Neural cell (in vitro differentiated cells): ENCODE measurements around the gene RUSC1. TPM values are rescaled to one million over a fixed set of nuclear protein-coding genes. Genes with fewer than 3 reads are reported as not detected.

Source experiments
- H2AFZ ChIP-seq: fragments of 200-600, 300-800 bp; sonication (generic), shearing (Covaris generic); 2 replicates; pipeline ENCODE4 v1.6.0; 2014; ENCODE audit warnings: low read depth, mild to moderate bottlenecking, antibody characterized with exemption, low read length, moderate library complexity
- H3F3A ChIP-seq: fragments of 200-600 bp; shearing (Covaris generic); 2 replicates; pipeline ENCODE4 v1.6.1; 2016; ENCODE audit warnings: mild to moderate bottlenecking, moderate library complexity, mixed read lengths, antibody characterized with exemption, low read length; ENCODE audit not compliant: insufficient read depth, poor library complexity, severe bottlenecking
- H3K27ac ChIP-seq: fragments of 200-600, 300-800 bp; sonication (generic), shearing (Covaris generic); 2 replicates; pipeline ENCODE4 v1.5.1; 2014; ENCODE audit warnings: mild to moderate bottlenecking, low read length, moderate library complexity
- H3K27me3 ChIP-seq: fragments of 300-800, 200-600 bp; sonication (generic), shearing (Covaris generic); 2 replicates; pipeline ENCODE4 v1.6.0; 2014; ENCODE audit warnings: mild to moderate bottlenecking, low read depth, low read length, moderate library complexity; ENCODE audit not compliant: insufficient read depth
- H3K36me3 ChIP-seq: fragments of 300-800, 200-600 bp; sonication (generic), shearing (Covaris generic); 2 replicates; pipeline ENCODE4 v1.5.1; 2014; ENCODE audit warnings: mild to moderate bottlenecking, antibody characterized with exemption, low read length, moderate library complexity; ENCODE audit not compliant: insufficient read depth
- H3K4me2 ChIP-seq: fragments of 300-800, 200-600 bp; sonication (generic), shearing (Covaris generic); 2 replicates; pipeline ENCODE4 v1.6.0; 2014; ENCODE audit warnings: mild to moderate bottlenecking, low read length
- H3K4me3 ChIP-seq: fragments of 300-800, 200-600 bp; sonication (generic), shearing (Covaris generic); 2 replicates; pipeline ENCODE4 v1.5.1; 2014; ENCODE audit warnings: mild to moderate bottlenecking, low read length, moderate library complexity
- H3K79me2 ChIP-seq: fragments of 200-600 bp; shearing (Covaris generic); replicated peaks from 2 replicates; pipeline ENCODE4 v1.6.0; 2014; ENCODE audit warnings: mild to moderate bottlenecking, low read length, moderate library complexity; ENCODE audit not compliant: insufficient read depth
- H3K9ac ChIP-seq: fragments of 300-800, 200-600 bp; sonication (generic), shearing (Covaris generic); 2 replicates; pipeline ENCODE4 v1.6.1; 2016; ENCODE audit warnings: mild to moderate bottlenecking, low read length, mixed read lengths
- H3K9me2 ChIP-seq: fragments of 200-600 bp; shearing (Covaris generic); 2 replicates; pipeline ENCODE4 v1.6.1; 2016; ENCODE audit warnings: mild to moderate bottlenecking, low read length, mixed read lengths; ENCODE audit not compliant: insufficient read depth
- H3K9me3 ChIP-seq: fragments of 200-600, 300-800 bp; sonication (generic), shearing (Covaris generic); 2 replicates; pipeline ENCODE4 v1.6.1; 2016; ENCODE audit warnings: mild to moderate bottlenecking, mixed run types, low read length, moderate library complexity, mixed read lengths
- H4K20me1 ChIP-seq: fragments of 200-600 bp; shearing (Covaris generic); 2 replicates; pipeline ENCODE4 v1.6.1; 2016; ENCODE audit warnings: mild to moderate bottlenecking, mixed run types; ENCODE audit not compliant: insufficient read depth
- EP300 ChIP-seq: fragments of 450-650 bp; conservative IDR thresholded peaks from 2 replicates; pipeline ENCODE4 v1.6.1; 2014; ENCODE audit warnings: antibody characterized with exemption, mild to moderate bottlenecking, moderate library complexity; ENCODE audit not compliant: poor library complexity, severe bottlenecking
- EZH2 ChIP-seq: fragments of 200-600, 300-800 bp; shearing (Covaris generic), sonication (generic); IDR thresholded peaks from 2 replicates; pipeline ENCODE4 v1.6.1; 2014; ENCODE audit warnings: antibody characterized with exemption, low read length, borderline replicate concordance, mild to moderate bottlenecking; ENCODE audit not compliant: insufficient read depth, poor library complexity, severe bottlenecking
- MXI1 ChIP-seq: fragments of 450-650 bp; conservative IDR thresholded peaks from 2 replicates; pipeline ENCODE4 v1.6.1; 2014; ENCODE audit warnings: antibody characterized with exemption, mild to moderate bottlenecking; ENCODE audit not compliant: poor library complexity, severe bottlenecking
- POLR2AphosphoS5 ChIP-seq: IDR thresholded peaks from 2 replicates; pipeline ENCODE4 v1.6.1; 2012
- RAD21 ChIP-seq: fragments of 450-650 bp; conservative IDR thresholded peaks from 2 replicates; pipeline ENCODE4 v1.6.1; 2014; ENCODE audit warnings: antibody characterized with exemption, mild to moderate bottlenecking, moderate library complexity
- REST ChIP-seq: IDR thresholded peaks from 2 replicates; pipeline ENCODE4 v1.6.1; 2012; ENCODE audit warnings: borderline replicate concordance
- SMC3 ChIP-seq: fragments of 450-650 bp; conservative IDR thresholded peaks from 2 replicates; pipeline ENCODE4 v1.6.1; 2014; ENCODE audit warnings: antibody characterized with exemption, mild to moderate bottlenecking, moderate library complexity; ENCODE audit not compliant: poor library complexity
- TAF1 ChIP-seq: IDR thresholded peaks from 2 replicates; pipeline ENCODE4 v1.6.1; 2012; ENCODE audit warnings: low read depth
- polyA plus RNA-seq: library from polyadenylated mRNA; depleted of rRNA; stranded (reverse); fragments of >200 nt; gene quantifications from 2 replicates; pipeline ENCODE4 v1.2.3, GENCODE V29; 2014
- TF ChIP-seq, protein P1 (sequence below): fragments of 450-650 bp; IDR thresholded peaks from 2 replicates; pipeline ENCODE4 v1.5.1; 2014; ENCODE audit warnings: antibody characterized with exemption, mild to moderate bottlenecking, moderate library complexity; ENCODE audit not compliant: poor library complexity, severe bottlenecking

RUSC1 gene
- polyA plus RNA-seq, 1 donor from 2014 or later = 45.7 TPM

DNA sequence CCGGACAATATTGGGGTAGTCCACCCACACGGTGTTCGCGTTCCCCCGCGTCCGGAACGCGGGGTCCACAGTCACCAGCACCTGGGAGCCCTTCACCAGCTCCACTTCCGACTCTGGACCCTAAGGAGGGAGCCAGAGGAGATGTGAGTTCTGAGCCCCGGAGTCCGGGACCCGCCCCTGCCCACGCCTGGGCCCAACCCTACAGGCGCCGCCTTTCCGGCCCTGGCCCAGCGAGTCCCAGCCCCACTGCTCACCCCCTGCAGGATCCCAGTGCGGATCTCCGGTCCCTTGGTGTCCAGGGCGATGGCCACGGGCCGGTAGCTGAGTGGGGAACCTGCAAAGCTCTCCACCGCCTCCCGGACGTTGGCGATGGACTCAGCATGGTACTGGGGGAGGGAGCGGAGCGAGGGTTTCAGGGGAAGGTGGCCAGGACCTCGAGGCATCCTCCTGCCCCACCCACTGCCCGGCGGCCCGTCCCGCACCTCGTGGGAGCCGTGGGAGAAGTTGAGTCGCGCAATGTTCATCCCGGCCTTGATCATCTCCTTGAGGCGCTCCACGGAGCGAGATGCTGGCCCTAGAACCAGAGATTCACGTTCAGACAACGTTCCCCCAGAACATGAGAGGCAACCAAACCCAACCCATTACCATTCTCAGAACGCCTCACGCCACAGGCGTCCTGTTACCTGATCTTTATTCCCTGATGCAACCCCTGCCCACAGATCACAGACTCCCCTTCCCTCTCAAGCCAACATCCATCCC is 25.3 kb upstream of the RUSC1 start:
- H2AFZ ChIP-seq = no peak overlapping the region
- peaks cover 27% of the 10 kb centered on the region for H3K27me3 ChIP-seq
- H3K9ac ChIP-seq = no peak overlapping the region

DNA sequence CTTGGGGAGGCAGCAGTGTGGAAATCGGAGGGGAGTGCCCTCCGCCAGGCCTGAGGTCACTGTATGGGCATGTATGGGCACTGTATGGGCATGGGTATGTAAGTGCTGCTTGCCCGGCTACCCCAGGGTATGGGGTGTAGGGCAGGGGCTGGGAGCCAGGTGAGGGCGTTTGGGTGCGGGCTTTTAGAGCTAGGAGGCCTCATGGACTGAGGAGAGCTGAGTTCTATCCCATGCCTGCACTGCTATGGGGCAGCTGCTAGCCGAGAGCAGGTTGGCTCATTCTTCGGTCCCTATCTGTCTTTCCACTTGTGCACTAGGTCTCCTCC is 24.8 kb upstream of the RUSC1 start:
- Histone ChIP-seq H3K4me3 (no peak overlapping the region), H3K36me3 (no peaks in the 10 kb centered on the region), H3K9ac (no peak overlapping the region), H3K9me3 (no peaks in the 10 kb centered on the region), H4K20me1 (no peaks in the 10 kb centered on the region), H3K79me2 (no peaks in the 10 kb centered on the region), H3K4me2 (no peak overlapping the region), H2AFZ (no peak overlapping the region), H3K9me2 (no peaks in the 10 kb centered on the region), H3K27me3 (peaks cover 27% of the 10 kb centered on the region), H3F3A (no peaks in the 10 kb centered on the region), H3K27ac (no peak overlapping the region)
- TF ChIP-seq EP300 (no peak), TAF1 (no peak), POLR2AphosphoS5 (no peak), REST (no peak), EZH2 (no peak), SMC3 (no peak)
- TF ChIP-seq, protein P1, sequence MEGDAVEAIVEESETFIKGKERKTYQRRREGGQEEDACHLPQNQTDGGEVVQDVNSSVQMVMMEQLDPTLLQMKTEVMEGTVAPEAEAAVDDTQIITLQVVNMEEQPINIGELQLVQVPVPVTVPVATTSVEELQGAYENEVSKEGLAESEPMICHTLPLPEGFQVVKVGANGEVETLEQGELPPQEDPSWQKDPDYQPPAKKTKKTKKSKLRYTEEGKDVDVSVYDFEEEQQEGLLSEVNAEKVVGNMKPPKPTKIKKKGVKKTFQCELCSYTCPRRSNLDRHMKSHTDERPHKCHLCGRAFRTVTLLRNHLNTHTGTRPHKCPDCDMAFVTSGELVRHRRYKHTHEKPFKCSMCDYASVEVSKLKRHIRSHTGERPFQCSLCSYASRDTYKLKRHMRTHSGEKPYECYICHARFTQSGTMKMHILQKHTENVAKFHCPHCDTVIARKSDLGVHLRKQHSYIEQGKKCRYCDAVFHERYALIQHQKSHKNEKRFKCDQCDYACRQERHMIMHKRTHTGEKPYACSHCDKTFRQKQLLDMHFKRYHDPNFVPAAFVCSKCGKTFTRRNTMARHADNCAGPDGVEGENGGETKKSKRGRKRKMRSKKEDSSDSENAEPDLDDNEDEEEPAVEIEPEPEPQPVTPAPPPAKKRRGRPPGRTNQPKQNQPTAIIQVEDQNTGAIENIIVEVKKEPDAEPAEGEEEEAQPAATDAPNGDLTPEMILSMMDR = no peak

More for the DNA sequence above, 25.3 kb upstream of the RUSC1 start:
- Histone ChIP-seq H3K9me3 (no peaks in the 10 kb centered on the region), H4K20me1 (no peaks in the 10 kb centered on the region), H3K9me2 (no peaks in the 10 kb centered on the region), H3K4me2 (no peak overlapping the region), H3K4me3 (no peak overlapping the region), H3K79me2 (no peaks in the 10 kb centered on the region), H3K36me3 (no peaks in the 10 kb centered on the region), H3F3A (no peaks in the 10 kb centered on the region), H3K27ac (no peak overlapping the region)
- TF ChIP-seq EP300 (no peak), MXI1 (no peak), REST (no peak), SMC3 (no peak), RAD21 (no peak), EZH2 (no peak), TAF1 (no peak), POLR2AphosphoS5 (no peak)
- TF ChIP-seq, protein P1 = no peak
